RWPE1 (cell line): ENCODE results near the gene FIS1.
A peak's percentile ranks its signal among the peaks of the same experiment; 100 is the strongest.

Experiments used
- CTCF ChIA-PET: fragments of 350-600 bp; sonication (Branson Sonifier 250); formaldehyde crosslinking; extraction: SDS; loops from one replicate; lab custom pipeline; 2021; lab: Yijun Ruan, JAX
- POLR2A ChIA-PET: fragments of 400-600 bp; formaldehyde crosslinking; extraction: SDS; loops from one replicate; lab custom pipeline; 2020; ENCODE audit warnings: antibody characterized with exemption; ENCODE audit not compliant: low non-redundant PET; lab: Yijun Ruan, JAX
- DNase-seq: peaks from one replicate; pipeline ENCODE4 v3.0.0; 2012; ENCODE audit warnings: low spot score
- H3K27ac ChIP-seq: fragments of 450-650 bp; 2 replicates; pipeline ENCODE4 v1.5.1; 2017
- TF ChIP-seq, protein P1 (sequence below): fragments of 450-650 bp; conservative IDR thresholded peaks from 2 replicates; pipeline ENCODE4 v1.5.1; 2017; ENCODE audit warnings: low read depth, mild to moderate bottlenecking

FIS1 gene

DNA sequence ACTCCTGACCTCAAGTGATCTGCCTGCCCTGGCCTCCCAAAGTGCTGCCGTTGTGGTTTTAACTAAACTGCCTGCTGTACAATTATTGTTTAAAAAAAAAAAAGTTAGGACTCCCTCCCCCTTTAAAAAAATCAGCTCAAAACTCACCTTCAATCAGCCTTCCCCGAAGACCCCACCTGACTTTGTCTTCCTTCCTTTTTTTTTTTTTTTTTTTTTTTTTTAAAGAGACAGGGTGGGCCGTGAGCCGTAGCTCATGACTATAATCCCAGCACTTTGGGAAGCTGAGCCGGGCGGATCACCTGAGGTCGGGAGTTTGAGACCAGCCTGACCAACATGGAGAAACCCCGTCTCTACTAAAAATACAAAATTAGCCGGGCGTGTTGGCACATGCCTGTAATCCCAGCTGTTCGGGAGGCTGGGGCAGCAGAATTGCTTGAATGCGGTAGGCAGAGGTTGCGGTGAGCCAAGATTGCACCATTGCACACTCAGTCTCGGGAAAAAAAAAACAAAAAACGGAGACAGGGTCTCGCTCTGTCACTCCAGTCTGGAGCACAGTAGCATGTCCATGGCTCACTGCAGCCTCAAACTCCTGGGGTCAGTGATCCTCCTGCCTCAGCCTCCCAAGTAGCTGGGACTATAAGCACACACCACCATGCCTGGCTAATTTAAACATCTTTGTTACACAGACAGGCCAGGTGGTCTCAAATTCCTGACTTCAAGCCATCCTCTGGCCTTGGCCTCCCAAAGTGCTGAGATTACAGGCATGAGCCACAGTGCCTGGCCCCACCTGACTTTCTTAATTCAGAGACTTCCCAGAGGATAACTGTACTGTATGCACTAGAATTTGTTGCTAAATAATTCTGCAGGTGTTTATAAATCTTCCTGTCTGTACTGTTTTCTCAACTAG lies 3.2 kb downstream of the FIS1 start:
- DNase-seq = no peak
- TF ChIP-seq, protein P1, sequence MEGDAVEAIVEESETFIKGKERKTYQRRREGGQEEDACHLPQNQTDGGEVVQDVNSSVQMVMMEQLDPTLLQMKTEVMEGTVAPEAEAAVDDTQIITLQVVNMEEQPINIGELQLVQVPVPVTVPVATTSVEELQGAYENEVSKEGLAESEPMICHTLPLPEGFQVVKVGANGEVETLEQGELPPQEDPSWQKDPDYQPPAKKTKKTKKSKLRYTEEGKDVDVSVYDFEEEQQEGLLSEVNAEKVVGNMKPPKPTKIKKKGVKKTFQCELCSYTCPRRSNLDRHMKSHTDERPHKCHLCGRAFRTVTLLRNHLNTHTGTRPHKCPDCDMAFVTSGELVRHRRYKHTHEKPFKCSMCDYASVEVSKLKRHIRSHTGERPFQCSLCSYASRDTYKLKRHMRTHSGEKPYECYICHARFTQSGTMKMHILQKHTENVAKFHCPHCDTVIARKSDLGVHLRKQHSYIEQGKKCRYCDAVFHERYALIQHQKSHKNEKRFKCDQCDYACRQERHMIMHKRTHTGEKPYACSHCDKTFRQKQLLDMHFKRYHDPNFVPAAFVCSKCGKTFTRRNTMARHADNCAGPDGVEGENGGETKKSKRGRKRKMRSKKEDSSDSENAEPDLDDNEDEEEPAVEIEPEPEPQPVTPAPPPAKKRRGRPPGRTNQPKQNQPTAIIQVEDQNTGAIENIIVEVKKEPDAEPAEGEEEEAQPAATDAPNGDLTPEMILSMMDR = no peak
- peak overlapping the region; percentile 65 for H3K27ac ChIP-seq
- CTCF ChIA-PET = interaction anchor here (0.7 to 1.0 kb wide), 4 partner anchors 25 to 98 kb away, joined by 3 to 6 read pairs (median 3); partner anchors contain the start of gene PLOD3
- POLR2A ChIA-PET = interaction anchor here (0.6 kb wide), 1 partner anchor 706 kb away, joined by 5 read pairs; no protein-coding TSS in a partner anchor

DNA sequence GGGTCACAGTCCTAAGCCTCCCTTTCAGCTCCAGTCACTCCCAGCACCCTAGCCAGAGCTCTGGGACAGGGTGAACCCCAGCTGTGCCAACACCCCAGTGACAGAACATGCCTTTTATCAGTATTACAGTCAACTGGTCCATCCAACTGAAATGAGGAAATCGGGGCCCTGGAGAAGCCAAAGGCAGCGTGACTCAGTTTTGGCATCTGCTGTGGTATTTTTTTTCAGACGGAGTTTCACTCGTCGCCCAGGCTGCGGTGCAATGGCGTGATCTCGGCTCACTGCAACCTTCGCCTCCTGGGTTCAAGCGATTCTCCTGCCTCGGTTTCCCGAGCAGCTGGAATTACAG lies 3.9 kb downstream of the FIS1 start:
- ChIA-PET CTCF (interaction anchor here (0.7 to 1.0 kb wide), 2 partner anchors 24 to 97 kb away, joined by 3 to 6 read pairs; partner anchors contain the start of gene PLOD3), POLR2A (interaction anchor here (0.6 kb wide), 1 partner anchor 706 kb away, joined by 5 read pairs; no protein-coding TSS in a partner anchor)
- no peak for DNase-seq
- H3K27ac ChIP-seq = peak overlapping the region; percentile 65
- TF ChIP-seq, protein P1 = no peak

DNA sequence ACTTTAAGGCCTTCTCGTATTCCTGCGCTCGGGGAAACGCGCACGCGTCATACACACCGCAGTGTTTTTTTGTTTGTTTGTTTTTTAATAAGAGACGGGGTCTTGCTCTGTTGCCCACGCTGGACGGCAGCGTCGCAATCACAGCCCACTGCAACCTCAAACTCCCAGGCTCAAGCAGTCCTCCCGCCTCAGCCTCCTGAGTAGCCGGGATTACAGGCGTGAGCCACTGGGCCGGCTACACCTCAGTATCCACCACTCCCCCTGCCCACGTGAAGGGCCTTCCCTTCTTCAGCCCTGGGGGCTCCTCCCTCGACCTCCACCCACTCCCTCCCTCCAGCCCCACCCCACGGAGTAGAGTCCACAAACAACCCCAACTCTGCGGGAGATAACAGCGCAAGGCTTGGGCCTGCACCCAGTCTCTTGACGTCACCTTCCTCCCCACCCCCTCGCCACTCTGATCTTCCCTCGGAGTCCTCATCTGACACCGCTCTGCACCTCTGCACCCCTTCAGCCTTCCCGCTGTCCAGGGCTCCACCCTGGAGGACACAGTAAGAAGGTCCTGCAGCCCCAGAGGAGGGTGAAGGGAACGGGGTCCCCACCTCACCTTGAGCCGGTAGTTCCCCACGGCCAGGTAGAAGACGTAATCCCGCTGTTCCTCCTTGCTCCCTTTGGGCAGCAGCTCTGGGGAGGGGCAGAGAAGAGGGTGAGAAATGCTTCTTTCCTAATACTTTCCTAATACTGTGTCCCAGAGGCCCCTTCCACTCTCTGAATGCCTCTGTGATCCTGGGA lies 4.5 kb downstream of the FIS1 start:
- TF ChIP-seq, protein P1 = no peak
- no peak for DNase-seq
- CTCF ChIA-PET = interaction anchor here (0.7 kb wide), 1 partner anchor 23 kb away, joined by 3 read pairs; the partner anchor contains the start of gene PLOD3
- POLR2A ChIA-PET = no interaction called here
- H3K27ac ChIP-seq = peak overlapping the region; percentile 65

DNA sequence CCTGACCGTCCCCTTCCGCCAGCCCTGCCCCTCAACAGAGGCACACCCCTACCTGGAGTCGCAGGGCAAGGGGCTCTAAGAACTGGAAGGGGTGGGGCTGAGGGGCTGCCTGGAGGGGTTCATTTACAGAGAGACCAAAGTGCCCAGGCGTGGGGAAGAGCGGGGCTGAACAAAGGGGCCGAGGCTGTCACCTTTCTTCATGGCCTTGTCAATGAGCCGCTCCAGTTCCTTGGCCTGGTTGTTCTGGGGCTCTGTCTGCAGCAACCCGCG lies 5.0 kb downstream of the FIS1 start:
- H3K27ac ChIP-seq = no peak overlapping the region; the same call in 1 of the 2 replicates
- ChIA-PET CTCF (no interaction called here), POLR2A (no interaction called here)
- no peak for DNase-seq
- TF ChIP-seq, protein P1 = no peak

DNA sequence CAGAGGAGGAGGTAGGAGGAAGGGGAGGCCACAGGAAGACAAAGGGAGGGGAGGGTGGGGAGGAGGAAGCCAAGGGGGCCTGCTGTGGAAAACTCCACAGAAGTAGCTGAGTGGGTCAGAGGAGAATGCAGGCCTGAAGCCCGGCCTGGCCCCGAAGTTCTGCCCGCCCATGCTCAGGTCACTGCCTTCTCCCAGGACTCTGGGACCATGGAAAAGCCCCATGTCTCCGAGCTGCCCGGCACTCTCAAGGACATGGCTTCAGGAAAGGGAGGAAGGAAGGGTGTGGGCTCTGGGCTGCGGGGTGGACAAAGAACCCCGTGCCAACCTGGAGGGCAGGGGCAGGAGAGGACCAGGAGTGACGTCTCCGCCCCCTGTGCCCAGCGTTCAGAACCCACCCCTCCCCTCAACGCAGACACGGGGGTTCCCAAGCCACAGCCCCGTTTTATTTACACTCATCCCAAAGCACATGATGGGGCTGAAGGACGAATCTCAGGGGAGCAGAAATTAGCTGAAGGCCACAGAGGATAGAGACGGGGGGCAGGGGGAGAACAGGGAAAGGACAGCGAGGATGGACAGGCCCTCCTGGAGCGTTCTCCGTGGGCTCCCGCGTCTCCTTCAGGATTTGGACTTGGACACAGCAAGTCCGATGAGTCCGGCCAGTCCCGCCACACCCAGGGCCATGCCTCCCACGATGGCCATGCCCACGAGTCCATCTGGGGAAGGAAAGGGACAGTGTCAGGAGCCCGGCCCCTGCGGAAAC lies 5.5 kb downstream of the FIS1 start:
- CTCF ChIA-PET = no interaction called here
- POLR2A ChIA-PET = no interaction called here
- peak overlapping the region; percentile 36 for H3K27ac ChIP-seq
- no peak for DNase-seq
- TF ChIP-seq, protein P1 = no peak
